ENCODE data around the gene VSX2.

DNA sequence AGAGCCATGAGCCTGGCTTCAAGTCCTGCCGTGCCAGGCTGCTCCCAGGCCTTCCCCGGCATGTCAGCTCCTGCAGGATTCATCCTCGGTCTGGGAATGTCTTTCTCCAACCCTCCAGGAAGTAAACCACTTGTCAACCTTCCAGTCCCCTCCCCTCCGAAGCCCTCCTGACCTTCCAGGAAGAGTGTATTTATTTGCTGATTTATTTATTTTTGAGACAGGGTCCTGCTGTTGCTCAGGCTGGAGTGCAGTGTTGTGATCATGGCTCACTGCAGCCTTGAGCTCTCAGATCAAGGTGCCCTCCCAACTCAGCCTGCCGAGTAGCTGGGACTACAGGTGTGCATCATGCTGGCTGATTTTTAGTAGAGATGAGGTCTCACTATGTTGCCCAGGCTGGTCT lies 24.7 kb downstream of the VSX2 start:
- TF ChIP-seq POLR2A (IDR thresholded peaks at IDR 0.05) (no peak), EP300 (IDR thresholded peaks at IDR 0.05) (no peak), POLR2AphosphoS5 (IDR thresholded peaks at IDR 0.05) (no peak)
- TF ChIP-seq, protein P1, sequence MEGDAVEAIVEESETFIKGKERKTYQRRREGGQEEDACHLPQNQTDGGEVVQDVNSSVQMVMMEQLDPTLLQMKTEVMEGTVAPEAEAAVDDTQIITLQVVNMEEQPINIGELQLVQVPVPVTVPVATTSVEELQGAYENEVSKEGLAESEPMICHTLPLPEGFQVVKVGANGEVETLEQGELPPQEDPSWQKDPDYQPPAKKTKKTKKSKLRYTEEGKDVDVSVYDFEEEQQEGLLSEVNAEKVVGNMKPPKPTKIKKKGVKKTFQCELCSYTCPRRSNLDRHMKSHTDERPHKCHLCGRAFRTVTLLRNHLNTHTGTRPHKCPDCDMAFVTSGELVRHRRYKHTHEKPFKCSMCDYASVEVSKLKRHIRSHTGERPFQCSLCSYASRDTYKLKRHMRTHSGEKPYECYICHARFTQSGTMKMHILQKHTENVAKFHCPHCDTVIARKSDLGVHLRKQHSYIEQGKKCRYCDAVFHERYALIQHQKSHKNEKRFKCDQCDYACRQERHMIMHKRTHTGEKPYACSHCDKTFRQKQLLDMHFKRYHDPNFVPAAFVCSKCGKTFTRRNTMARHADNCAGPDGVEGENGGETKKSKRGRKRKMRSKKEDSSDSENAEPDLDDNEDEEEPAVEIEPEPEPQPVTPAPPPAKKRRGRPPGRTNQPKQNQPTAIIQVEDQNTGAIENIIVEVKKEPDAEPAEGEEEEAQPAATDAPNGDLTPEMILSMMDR (IDR thresholded peaks at IDR 0.05): no peak

Measured in sigmoid colon (tissue), 4 donors.